GM13976 (cell line): ENCODE results near the gene RASAL1.

Experiments
- DNase-seq: peaks from one replicate; pipeline ENCODE4 v3.0.0; 2012; ENCODE audit warnings: low spot score
- CTCF ChIP-seq: IDR thresholded peaks from 2 replicates; pipeline ENCODE4 v1.5.1; 2012; ENCODE audit warnings: borderline replicate concordance, mild to moderate bottlenecking; ENCODE audit not compliant: insufficient read depth; ENCODE audit errors: extremely low read depth, missing control alignments, control extremely low read depth
- in situ Hi-C: fragments of 300-500 bp; cut with MboI; formaldehyde crosslinking; loops from one replicate; pipeline ENCODE4 v1.12.0; 2022; ENCODE audit warnings: low sequenced_read_pairs, mixed read lengths, inconsistent platforms; ENCODE audit not compliant: unreplicated experiment

The RASAL1 gene

GRCh38 chr12:113162102-113163029, 26.8 kb upstream of the RASAL1 start:
- TF ChIP-seq CTCF, result no peak
- DNase-seq, result no peak
- in situ Hi-C loops, result no loop called here

GRCh38 chr12:113161415-113162016, 26.0 kb upstream of the RASAL1 start:
- no peak for TF ChIP-seq CTCF
- in situ Hi-C loops, result no loop called here
- peak; percentile 69 for DNase-seq

GRCh38 chr12:113159937-113160336, 24.4 kb upstream of the RASAL1 start:
- no peak for TF ChIP-seq CTCF
- DNase-seq, result no peak
- in situ Hi-C loops, result loop anchor here (10.0 kb wide), 1 partner anchor 115 kb away; no protein-coding TSS in a partner anchor

- DNase-seq, result no peak
- no peak for TF ChIP-seq CTCF
- in situ Hi-C loops, result loop anchor here (10.0 kb wide), 1 partner anchor 114 kb away; no protein-coding TSS in a partner anchor
Observed at GRCh38 chr12:113158439-113159203, 23.1 kb upstream of the RASAL1 start.

GRCh38 chr12:113157218-113157859, 21.8 kb upstream of the RASAL1 start:
- in situ Hi-C loops, result loop anchor here (10.0 kb wide), 1 partner anchor 113 kb away; no protein-coding TSS in a partner anchor
- no peak for DNase-seq
- TF ChIP-seq CTCF, result no peak

GRCh38 chr12:113155646-113156045, 20.1 kb upstream of the RASAL1 start:
- in situ Hi-C loops, result loop anchor here (10.0 kb wide), 1 partner anchor 111 kb away; no protein-coding TSS in a partner anchor
- no peak for DNase-seq
- no peak for TF ChIP-seq CTCF
